Neutrophil (primary cell): Measurements from ENCODE around the gene DNAJC30.
"Not testable (repeated sequence)": the region's sequence is repeated elsewhere in the genome, so short reads cannot be mapped to it uniquely, and the experiment has no call there.

ENCODE experiments used
- H3K27ac ChIP-seq: fragments of 200-600 bp; sonication (generic); 2 replicates; pipeline ENCODE4 v1.5.1; 2016; ENCODE audit warnings: mild to moderate bottlenecking, moderate library complexity
- H3K27me3 ChIP-seq: fragments of 200-600 bp; sonication (generic); 2 replicates; pipeline ENCODE4 v1.6.0; 2016; ENCODE audit warnings: mild to moderate bottlenecking
- H3K36me3 ChIP-seq: fragments of 200-600 bp; sonication (generic); 2 replicates; pipeline ENCODE4 v1.5.1; 2017
- H3K4me1 ChIP-seq, 2 experiments: fragments of 200-600 bp in 1 of 2; sonication (generic) in 1 of 2; 1 replicate in 1 of 2; 2 replicates in 1 of 2; pipeline versions ENCODE4 v1.5.1 to v1.6.1; 2013 to 2016; ENCODE audit warnings: low read depth in 1 of 2, low read length in 1 of 2, mild to moderate bottlenecking in 1 of 2, moderate library complexity in 1 of 2; ENCODE audit not compliant: control insufficient read depth in 1 of 2, insufficient read depth in 1 of 2
- H3K4me3 ChIP-seq, 2 experiments: fragments of 200-600 bp in 1 of 2; sonication (generic) in 1 of 2; 1 replicate in 1 of 2; 2 replicates in 1 of 2; pipeline ENCODE4 v1.5.1; 2013 to 2016; ENCODE audit warnings: low read depth in 1 of 2, low read length in 1 of 2, mild to moderate bottlenecking in 1 of 2, moderate library complexity in 1 of 2
- H3K9me3 ChIP-seq: fragments of 200-600 bp; sonication (generic); 2 replicates; pipeline ENCODE4 v1.5.1; 2016
- TF ChIP-seq, protein P1 (sequence below): fragments of 200-600 bp; sonication (generic); IDR thresholded peaks from 2 replicates; pipeline ENCODE4 v1.5.1; 2016; ENCODE audit warnings: antibody characterized with exemption

The DNAJC30 gene

DNA sequence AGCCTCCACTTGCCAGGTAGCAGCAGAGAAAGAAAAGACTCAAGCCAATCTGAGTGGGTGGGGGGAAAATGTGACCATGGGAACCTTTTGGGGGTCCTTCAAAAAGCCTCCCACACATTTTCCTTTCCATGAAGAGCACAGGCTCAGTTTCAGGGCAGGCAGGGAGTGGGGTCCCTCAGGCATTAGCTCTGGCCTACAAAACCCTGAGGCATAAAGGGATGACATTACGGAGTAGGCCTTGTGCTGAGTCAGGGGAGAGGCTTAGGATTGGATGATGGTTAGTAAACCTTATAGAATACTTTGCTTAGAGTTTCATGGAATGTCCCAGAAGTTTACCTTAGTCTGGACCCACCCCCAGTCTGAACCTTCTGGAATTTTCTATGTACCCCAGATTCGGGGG lies 3.5 kb downstream of the DNAJC30 start:
- Histone ChIP-seq H3K36me3 (peaks cover 5% of the 10 kb centered on the region), H3K9me3 (no peaks in the 10 kb centered on the region), H3K4me1 (peaks cover 17 to 20% of the 10 kb centered on the region in 2 experiments), H3K4me3 (no peak overlapping the region), H3K27me3 (peaks cover 12% of the 10 kb centered on the region), H3K27ac (no peak overlapping the region)
- TF ChIP-seq, protein P1, sequence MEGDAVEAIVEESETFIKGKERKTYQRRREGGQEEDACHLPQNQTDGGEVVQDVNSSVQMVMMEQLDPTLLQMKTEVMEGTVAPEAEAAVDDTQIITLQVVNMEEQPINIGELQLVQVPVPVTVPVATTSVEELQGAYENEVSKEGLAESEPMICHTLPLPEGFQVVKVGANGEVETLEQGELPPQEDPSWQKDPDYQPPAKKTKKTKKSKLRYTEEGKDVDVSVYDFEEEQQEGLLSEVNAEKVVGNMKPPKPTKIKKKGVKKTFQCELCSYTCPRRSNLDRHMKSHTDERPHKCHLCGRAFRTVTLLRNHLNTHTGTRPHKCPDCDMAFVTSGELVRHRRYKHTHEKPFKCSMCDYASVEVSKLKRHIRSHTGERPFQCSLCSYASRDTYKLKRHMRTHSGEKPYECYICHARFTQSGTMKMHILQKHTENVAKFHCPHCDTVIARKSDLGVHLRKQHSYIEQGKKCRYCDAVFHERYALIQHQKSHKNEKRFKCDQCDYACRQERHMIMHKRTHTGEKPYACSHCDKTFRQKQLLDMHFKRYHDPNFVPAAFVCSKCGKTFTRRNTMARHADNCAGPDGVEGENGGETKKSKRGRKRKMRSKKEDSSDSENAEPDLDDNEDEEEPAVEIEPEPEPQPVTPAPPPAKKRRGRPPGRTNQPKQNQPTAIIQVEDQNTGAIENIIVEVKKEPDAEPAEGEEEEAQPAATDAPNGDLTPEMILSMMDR, result no peak

- H3K36me3 ChIP-seq, result peaks cover 5% of the 10 kb centered on the region
- peaks cover 16% of the 10 kb centered on the region for H3K27me3 ChIP-seq
- peaks cover 13 to 16% of the 10 kb centered on the region in 2 experiments for H3K4me1 ChIP-seq
- H3K9me3 ChIP-seq, result no peaks in the 10 kb centered on the region
- TF ChIP-seq, protein P1, result no peak
- H3K4me3 ChIP-seq, result no peak overlapping the region
- no peak overlapping the region for H3K27ac ChIP-seq
Observed at GRCh38 chr7:73678862-73679261, 4.4 kb downstream of the DNAJC30 start.

DNA sequence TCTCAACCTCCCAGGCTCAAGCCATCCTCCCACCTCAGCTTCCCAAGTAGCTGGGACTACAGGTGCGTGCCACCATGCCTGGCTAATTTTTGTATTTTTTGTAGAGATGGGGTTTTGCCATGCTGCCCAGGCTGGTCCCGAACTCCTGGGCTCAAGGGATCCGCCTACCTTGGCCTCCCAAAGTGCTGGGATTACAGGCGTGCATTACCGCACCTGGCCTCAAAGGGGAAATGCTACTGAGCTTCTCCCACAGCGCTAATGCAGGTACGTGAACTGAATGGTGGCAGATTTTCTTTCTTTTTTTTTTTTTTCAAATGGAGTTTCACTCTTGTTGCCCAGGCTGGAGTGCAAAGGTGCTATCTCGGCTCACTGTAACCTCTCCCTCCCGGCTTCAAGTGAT lies 7.2 kb downstream of the DNAJC30 start:
- H3K9me3 ChIP-seq, H3K36me3 ChIP-seq, H3K27ac ChIP-seq, H3K4me1 ChIP-seq, H3K4me3 ChIP-seq: not testable (repeated sequence)
- peaks cover 43% of the 10 kb centered on the region for H3K27me3 ChIP-seq

GRCh38 chr7:73674468-73675124 lies 8.7 kb downstream of the DNAJC30 start:
- H3K27me3 ChIP-seq, result peaks cover 57% of the 10 kb centered on the region

DNA sequence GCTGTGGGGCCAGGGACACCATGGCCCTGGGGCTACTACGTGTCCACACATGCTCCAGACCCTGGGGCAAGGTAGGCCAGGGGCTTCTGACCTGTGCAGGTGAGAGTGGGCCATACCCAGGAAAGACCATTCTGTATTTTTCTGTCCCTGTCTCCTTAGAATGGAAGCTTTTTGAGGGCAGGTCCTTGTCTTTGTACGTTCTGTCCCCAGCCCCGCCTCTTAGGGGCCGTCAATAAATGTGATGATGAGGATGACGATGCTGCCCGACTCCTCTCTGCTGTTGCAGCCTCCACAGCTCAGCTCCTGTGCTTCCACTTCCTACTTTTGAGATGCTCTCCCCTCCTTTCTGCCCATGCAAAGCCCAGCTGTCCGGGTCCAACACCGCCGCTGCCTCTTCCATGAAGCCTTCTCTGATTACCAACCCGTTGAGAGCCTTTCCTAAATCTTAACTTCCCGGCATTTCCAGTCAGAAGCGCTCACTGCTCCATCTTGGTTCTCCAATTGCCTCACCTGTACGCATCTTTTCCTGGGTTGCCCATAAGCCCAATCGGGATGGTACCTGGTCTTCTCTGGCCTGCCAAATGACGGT lies 11.3 kb downstream of the DNAJC30 start:
- H3K36me3 ChIP-seq, result no peaks in the 10 kb centered on the region
- H3K9me3 ChIP-seq, result no peaks in the 10 kb centered on the region
- TF ChIP-seq, protein P1, result no peak

More at GRCh38 chr7:73674468-73675124, 8.7 kb downstream of the DNAJC30 start:
- no peak overlapping the region for H3K4me3 ChIP-seq
- peaks cover 5% of the 10 kb centered on the region for H3K36me3 ChIP-seq
- no peak overlapping the region for H3K27ac ChIP-seq
- H3K9me3 ChIP-seq, result no peaks in the 10 kb centered on the region
- no peaks in the 10 kb centered on the region for H3K4me1 ChIP-seq
- TF ChIP-seq, protein P1, result no peak

DNA sequence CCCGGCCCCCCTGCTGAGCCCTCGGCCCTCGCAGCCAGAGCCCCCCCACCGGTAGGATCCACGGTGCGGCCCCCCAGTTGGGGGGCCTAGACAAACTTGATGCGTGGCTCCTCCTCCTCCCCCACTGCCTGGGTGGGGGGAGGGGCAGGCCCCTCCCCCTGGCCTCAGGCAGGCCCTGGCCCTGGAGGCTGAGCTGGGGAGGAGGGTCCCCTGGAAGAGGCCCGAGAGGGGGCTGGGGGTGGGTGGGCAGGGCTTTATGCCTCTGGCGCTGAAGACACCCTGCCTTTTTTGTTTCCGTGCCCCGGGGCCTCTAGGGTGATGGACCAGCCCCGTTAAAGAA lies 12.0 kb downstream of the DNAJC30 start:
- peaks cover 89% of the 10 kb centered on the region for H3K27me3 ChIP-seq
- no peak overlapping the region for H3K27ac ChIP-seq
- no peak overlapping the region for H3K4me3 ChIP-seq
- H3K4me1 ChIP-seq, result peaks cover 6 to 11% of the 10 kb centered on the region in 2 experiments
- H3K36me3 ChIP-seq, result no peaks in the 10 kb centered on the region
- TF ChIP-seq, protein P1, result no peak
- no peaks in the 10 kb centered on the region for H3K9me3 ChIP-seq

More for the DNA sequence above, 11.3 kb downstream of the DNAJC30 start:
- Histone ChIP-seq H3K27me3 (peaks cover 83% of the 10 kb centered on the region), H3K4me3 (no peak overlapping the region), H3K27ac (no peak overlapping the region), H3K4me1 (peaks cover 6 to 11% of the 10 kb centered on the region in 2 experiments)
